MM.1S (cell line): ENCODE data around the gene MATK.

Experiments used
- EZH2 ChIP-seq: fragments of 300-600 bp; sonication (generic); optimal IDR thresholded peaks from 2 replicates; pipeline ENCODE3; 2017; ENCODE audit warnings: low read depth, mild to moderate bottlenecking, antibody characterized with exemption, low read length, mixed read lengths
- EZH2phosphoT487 ChIP-seq: fragments of 300-600 bp; sonication (generic); IDR thresholded peaks from 2 replicates; pipeline ENCODE4 v1.6.1; 2018; ENCODE audit warnings: antibody characterized with exemption, low read length
- TF ChIP-seq, protein P1 (sequence below): fragments of 300-600 bp; sonication (generic); IDR thresholded peaks from 2 replicates; pipeline ENCODE4 v1.5.1; 2016; ENCODE audit warnings: antibody characterized with exemption, low read length, mixed read lengths

DNA sequence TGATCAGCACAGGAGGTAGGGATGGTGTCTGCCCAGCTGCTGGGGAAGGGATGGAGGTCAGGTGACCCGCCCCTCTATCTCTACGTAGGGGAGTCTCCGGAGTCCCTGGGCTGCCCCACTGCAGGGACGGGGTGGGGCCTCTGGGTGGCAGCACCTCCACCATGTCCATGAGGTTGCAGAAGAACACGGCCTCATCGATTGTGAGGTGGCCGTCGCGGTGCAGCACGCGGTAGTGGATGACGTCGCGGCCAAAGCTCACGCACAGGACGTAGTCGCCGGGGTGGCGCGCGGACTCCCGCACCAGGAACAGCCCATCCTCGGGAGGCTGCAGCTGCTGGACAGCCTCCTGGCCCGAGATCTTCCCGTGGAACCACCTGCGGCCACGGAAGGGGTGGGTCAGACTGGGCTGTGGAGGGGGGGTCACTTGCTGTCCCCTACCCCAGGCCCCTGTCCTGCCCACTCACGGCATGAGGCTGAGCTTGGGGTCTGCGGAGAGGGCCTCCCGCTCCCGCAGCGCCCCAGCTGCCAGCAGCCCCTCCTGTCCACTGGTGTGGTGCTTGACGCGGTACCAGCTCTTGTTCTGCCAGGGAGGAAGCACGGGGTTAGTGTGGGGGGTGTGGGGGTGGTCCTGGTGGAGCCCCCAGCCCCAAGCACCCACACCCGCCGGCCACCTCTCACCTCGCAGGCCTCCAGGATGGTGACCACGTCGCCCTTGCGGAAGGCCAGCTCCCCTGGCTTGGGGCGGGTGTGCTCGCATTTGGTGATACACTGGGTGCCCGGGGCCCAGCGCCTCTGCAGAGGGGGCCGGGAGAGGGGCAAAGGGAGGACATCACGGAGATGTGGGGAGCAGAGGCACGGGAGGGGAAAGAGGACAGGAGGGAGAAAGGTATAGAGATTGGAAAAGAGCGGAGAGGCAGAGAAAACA lies 2.3 kb downstream of the MATK start:
- TF ChIP-seq, protein P1, sequence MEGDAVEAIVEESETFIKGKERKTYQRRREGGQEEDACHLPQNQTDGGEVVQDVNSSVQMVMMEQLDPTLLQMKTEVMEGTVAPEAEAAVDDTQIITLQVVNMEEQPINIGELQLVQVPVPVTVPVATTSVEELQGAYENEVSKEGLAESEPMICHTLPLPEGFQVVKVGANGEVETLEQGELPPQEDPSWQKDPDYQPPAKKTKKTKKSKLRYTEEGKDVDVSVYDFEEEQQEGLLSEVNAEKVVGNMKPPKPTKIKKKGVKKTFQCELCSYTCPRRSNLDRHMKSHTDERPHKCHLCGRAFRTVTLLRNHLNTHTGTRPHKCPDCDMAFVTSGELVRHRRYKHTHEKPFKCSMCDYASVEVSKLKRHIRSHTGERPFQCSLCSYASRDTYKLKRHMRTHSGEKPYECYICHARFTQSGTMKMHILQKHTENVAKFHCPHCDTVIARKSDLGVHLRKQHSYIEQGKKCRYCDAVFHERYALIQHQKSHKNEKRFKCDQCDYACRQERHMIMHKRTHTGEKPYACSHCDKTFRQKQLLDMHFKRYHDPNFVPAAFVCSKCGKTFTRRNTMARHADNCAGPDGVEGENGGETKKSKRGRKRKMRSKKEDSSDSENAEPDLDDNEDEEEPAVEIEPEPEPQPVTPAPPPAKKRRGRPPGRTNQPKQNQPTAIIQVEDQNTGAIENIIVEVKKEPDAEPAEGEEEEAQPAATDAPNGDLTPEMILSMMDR: no peak
- TF ChIP-seq EZH2 (no peak), EZH2phosphoT487 (no peak)
